HEK293 (cell line): ENCODE measurements around the gene C1orf198.

Experiments
- CTCF ChIA-PET: fragments of 350-600 bp; formaldehyde crosslinking; extraction: SDS; loops from one replicate; lab custom pipeline; 2021; ENCODE audit warnings: antibody characterized with exemption; lab: Yijun Ruan, JAX
- POLR2A ChIA-PET: fragments of 300-600 bp; formaldehyde crosslinking; extraction: SDS; loops from one replicate; lab custom pipeline; 2020; ENCODE audit warnings: antibody characterized with exemption, inconsistent platforms; lab: Yijun Ruan, JAX
- H3K27ac ChIP-seq: fragments of 200-500 bp; sonication (Bioruptor generic); 2 replicates; pipeline ENCODE4 v1.5.1; 2014; ENCODE audit warnings: low read depth, low read length, control low read depth, inconsistent platforms; ENCODE audit errors: extremely low read depth
- H3K36me3 ChIP-seq, 2 experiments: fragments of 200-500 bp in 1 of 2; sonication (Bioruptor generic) in 1 of 2; 1 replicate in 1 of 2; 2 replicates in 1 of 2; pipeline ENCODE4 v1.5.1; 2014 to 2017; ENCODE audit warnings: inconsistent platforms in 2 of 2, low read length in 2 of 2; ENCODE audit not compliant: control insufficient read depth in 2 of 2, insufficient read depth in 1 of 2
- H3K4me1 ChIP-seq: fragments of 200-500 bp; sonication (Bioruptor generic); 2 replicates; pipeline ENCODE4 v1.5.1; 2014; ENCODE audit warnings: mild to moderate bottlenecking, low read length, inconsistent platforms; ENCODE audit not compliant: control insufficient read depth, insufficient read depth
- H3K4me3 ChIP-seq: 2 replicates; pipeline ENCODE4 v1.5.1; 2011; ENCODE audit warnings: low read depth, mild to moderate bottlenecking, control low read depth, low read length, moderate library complexity
- H3K9me3 ChIP-seq: fragments of 200-500 bp; sonication (Bioruptor generic); 2 replicates; pipeline ENCODE4 v1.5.1; 2014; ENCODE audit warnings: low read depth, low read length, inconsistent platforms; ENCODE audit not compliant: control insufficient read depth, insufficient read depth
- CTCF ChIP-seq: fragments of 450-650 bp; formaldehyde crosslinking; IDR thresholded peaks from 2 replicates; pipeline ENCODE4 v1.5.1; 2016; ENCODE audit warnings: missing biosample characterization, missing genetic modification characterization
- MEIS1 ChIP-seq: sonication (generic); formaldehyde crosslinking; IDR thresholded peaks from 2 replicates; pipeline ENCODE4 v1.8.1; 2022; ENCODE audit warnings: missing genetic modification reagents, mild to moderate bottlenecking, borderline replicate concordance
- SP2 ChIP-seq: fragments of 450-650 bp; formaldehyde crosslinking; IDR thresholded peaks from 2 replicates; pipeline ENCODE4 v1.5.1; 2016; ENCODE audit warnings: missing biosample characterization, missing genetic modification characterization
- ZBTB11 ChIP-seq: fragments of 450-650 bp; formaldehyde crosslinking; conservative IDR thresholded peaks from 2 replicates; pipeline ENCODE4 v1.5.1; 2016; ENCODE audit warnings: low read depth, missing biosample characterization, missing genetic modification characterization
- ZNF221 ChIP-seq: fragments of 450-650 bp; formaldehyde crosslinking; IDR thresholded peaks from 2 replicates; pipeline ENCODE4 v1.5.1; 2017; ENCODE audit warnings: missing biosample characterization, missing genetic modification characterization, borderline replicate concordance
- ZNF24 ChIP-seq: fragments of 450-650 bp; formaldehyde crosslinking; IDR thresholded peaks from 2 replicates; pipeline ENCODE4 v1.5.1; 2016; ENCODE audit warnings: missing biosample characterization, missing genetic modification characterization
- ZNF433 ChIP-seq: fragments of 450-650 bp; formaldehyde crosslinking; IDR thresholded peaks from 2 replicates; pipeline ENCODE4 v1.5.1; 2016; ENCODE audit warnings: missing biosample characterization, missing genetic modification characterization, low read depth
- ZNF449 ChIP-seq: fragments of 450-650 bp; formaldehyde crosslinking; IDR thresholded peaks from 2 replicates; pipeline ENCODE4 v1.5.1; 2017; ENCODE audit warnings: missing biosample characterization, mild to moderate bottlenecking, missing genetic modification characterization, moderate library complexity
- ZNF600 ChIP-seq: fragments of 450-650 bp; formaldehyde crosslinking; IDR thresholded peaks from 2 replicates; pipeline ENCODE4 v1.5.1; 2016; ENCODE audit warnings: missing biosample characterization, missing genetic modification characterization
- ZNF776 ChIP-seq: fragments of 450-650 bp; formaldehyde crosslinking; IDR thresholded peaks from 2 replicates; pipeline ENCODE4 v1.5.0; 2017; ENCODE audit warnings: missing biosample characterization, missing genetic modification characterization, borderline replicate concordance

The C1orf198 gene

GRCh38 chr1:230867101-230867902 is 1.0 kb downstream of the C1orf198 start:
- 0 out of 2 replicates have a peak, but pooled peaks have one; percentile 2 for TF ChIP-seq ZNF449 (tag by site-specific recombination)
- TF ChIP-seq CTCF (tag by site-specific recombination): no peak
- TF ChIP-seq, all 188 proteins: peak for 1
- Histone ChIP-seq H3K27ac (no peak overlapping the region; the same call in 1 of the 2 replicates), H3K4me1 (peaks cover 9% of the 10 kb centered on the region), H3K36me3 (peaks cover 0 to 4% of the 10 kb centered on the region in 2 experiments; a peak in 1 of 3 replicates), H3K9me3 (no peaks in the 10 kb centered on the region), H3K4me3 (peak overlapping the region; percentile 90)
- ChIA-PET CTCF (interaction anchor here (0.6 to 3.2 kb wide), 7 partner anchors 10 to 344 kb away, joined by 3 to 12 read pairs (median 3); no protein-coding TSS in a partner anchor), POLR2A (interaction anchor here (0.5 to 2.4 kb wide), 6 partner anchors 9 to 321 kb away, joined by 3 to 11 read pairs (median 4); no protein-coding TSS in a partner anchor)

GRCh38 chr1:230866171-230867070 is 1.9 kb downstream of the C1orf198 start:
- H3K4me1 ChIP-seq: peaks cover 9% of the 10 kb centered on the region
- POLR2A ChIA-PET: interaction anchor here (0.5 kb wide), 1 partner anchor 320 kb away, joined by 3 read pairs; no protein-coding TSS in a partner anchor
- no peak overlapping the region for H3K27ac ChIP-seq

More at GRCh38 chr1:230866171-230867070, 1.9 kb downstream of the C1orf198 start:
- CTCF ChIA-PET: interaction anchor here (0.6 to 3.2 kb wide), 7 partner anchors 27 to 1610 kb away, joined by 3 to 12 read pairs (median 5); no protein-coding TSS in a partner anchor
- Histone ChIP-seq H3K36me3 (peaks cover 0 to 4% of the 10 kb centered on the region in 2 experiments; a peak in 1 of 3 replicates), H3K9me3 (no peaks in the 10 kb centered on the region), H3K4me3 (no peak overlapping the region)
- TF ChIP-seq SP2 (no peak), ZNF433 (tag by site-specific recombination) (no peak), ZNF24 (tag by site-specific recombination) (no peak), MEIS1 (CRISPR knock-in tag) (no peak), ZNF600 (tag by site-specific recombination) (0 out of 2 replicates have a peak, but pooled peaks have one; percentile 19), ZNF776 (tag by site-specific recombination) (no peak), ZBTB11 (peak; percentile 63), ZNF221 (tag by site-specific recombination) (no peak)
